Bronchial epithelial cell (primary cell): ENCODE measurements around the gene CAMK1. TPM values are rescaled to one million over a fixed set of nuclear protein-coding genes. Genes with fewer than 3 reads are reported as not detected.

Experiments used
- DNase-seq: peaks from one replicate; pipeline ENCODE4 v3.0.0-alpha.2; 2010; ENCODE audit warnings: low read depth
- FAIRE-seq: peaks from 2 replicates; lab custom pipeline; 2011; peaks lifted over from hg19 to GRCh38; lab: Jason Lieb, UNC
- H3K27me3 ChIP-seq: 2 replicates; pipeline ENCODE4 v1.5.1; 2011; ENCODE audit warnings: low read length; ENCODE audit not compliant: control insufficient read depth, insufficient read depth
- H3K36me3 ChIP-seq: 2 replicates; pipeline ENCODE4 v1.5.1; 2011; ENCODE audit warnings: low read length; ENCODE audit not compliant: control insufficient read depth, insufficient read depth
- H3K4me3 ChIP-seq: 2 replicates; pipeline ENCODE4 v1.5.1; 2011; ENCODE audit warnings: mild to moderate bottlenecking, low read depth, low read length, control low read depth
- CTCF ChIP-seq: IDR thresholded peaks from 2 replicates; pipeline ENCODE4 v1.5.1; 2011; ENCODE audit warnings: mild to moderate bottlenecking, moderate library complexity, low read length, control low read depth, inconsistent platforms; ENCODE audit not compliant: insufficient read depth, severe bottlenecking
- total RNA-seq: library from RNA; depleted of rRNA; stranded (reverse); fragments of >200 nt; gene quantifications from 2 replicates; pipeline ENCODE4 v1.2.1, GENCODE V29; 2014

CAMK1 gene
- 18.2 and 36.4 TPM in 2 replicates for total RNA-seq

GRCh38 chr3:9769426-9770275 is at the start of gene CAMK1:
Gene CAMK1, minus strand, starts transcription at chr3:9769947. Its CDS starts 2,198 bp downstream, at chr3:9767749.
- TF ChIP-seq CTCF, result no peak
- peak within 1 kb of the TSS; percentile 59 for H3K4me3 ChIP-seq
- DNase-seq, result no peak
- no peaks in the 10 kb centered on the region for H3K27me3 ChIP-seq
- H3K36me3 ChIP-seq, result peaks cover 2% of the 10 kb centered on the region
- no peak for FAIRE-seq

- TF ChIP-seq CTCF, result no peak
- Histone ChIP-seq H3K27me3 (no peaks in the 10 kb centered on the region), H3K4me3 (no peak overlapping the region), H3K36me3 (peaks cover 2% of the 10 kb centered on the region)
- FAIRE-seq, result no peak
- DNase-seq, result no peak
Measured at GRCh38 chr3:9818666-9819335, 49.1 kb upstream of the CAMK1 start.

GRCh38 chr3:9817436-9817835 is 47.7 kb upstream of the CAMK1 start:
- no peak for TF ChIP-seq CTCF
- no peaks in the 10 kb centered on the region for H3K27me3 ChIP-seq
- no peak overlapping the region for H3K4me3 ChIP-seq
- FAIRE-seq, result no peak
- H3K36me3 ChIP-seq, result peaks cover 7% of the 10 kb centered on the region
- no peak for DNase-seq

GRCh38 chr3:9815986-9816385 is 46.2 kb upstream of the CAMK1 start:
- no peak for TF ChIP-seq CTCF
- Histone ChIP-seq H3K4me3 (no peak overlapping the region), H3K27me3 (no peaks in the 10 kb centered on the region), H3K36me3 (peaks cover 7% of the 10 kb centered on the region)
- FAIRE-seq (no peak), DNase-seq (no peak)

GRCh38 chr3:9812870-9813483 is 43.2 kb upstream of the CAMK1 start:
- TF ChIP-seq CTCF, result no peak
- no peak for DNase-seq
- no peaks in the 10 kb centered on the region for H3K27me3 ChIP-seq
- H3K4me3 ChIP-seq, result no peak overlapping the region
- FAIRE-seq, result no peak
- peaks cover 5% of the 10 kb centered on the region for H3K36me3 ChIP-seq
